K562 (cell line): ENCODE data around the gene FAM83G. TPM values are rescaled to one million over a fixed set of nuclear protein-coding genes. Genes with fewer than 3 reads are reported as not detected.

Experiments
- ATAC-seq: fragments of 200-7000 bp; cut with Tn5 transposase; 3 replicates; pipeline ENCODE4 v1.9.1; 2020; ENCODE audit warnings: moderate library complexity
- BruUV-seq: library from RNA; stranded (reverse); fragments of 400-500 nt; replicated peaks from 2 replicates; lab custom pipeline; 2021; lab: Mats Ljungman, UMichigan
- CTCF ChIA-PET: fragments of 300-600 bp; formaldehyde crosslinking; extraction: SDS; loops from one replicate; lab custom pipeline; 2021; ENCODE audit warnings: low intra/inter-chr PET ratio; lab: Yijun Ruan, JAX
- POLR2A ChIA-PET: fragments of 300-600, 350-650 bp; sonication (Branson Sonifier 250); formaldehyde crosslinking; extraction: SDS; loops from one replicate; lab custom pipeline; 2021; ENCODE audit warnings: antibody characterized with exemption, inconsistent platforms; lab: Yijun Ruan, JAX
- DNase-seq, 4 experiments: peaks; one replicate each; pipeline versions ENCODE4 v3.0.0 to v3.0.0-alpha.2; 2011 to 2018; ENCODE audit warnings: low spot score in 3 of 4, mixed read lengths in 3 of 4; ENCODE audit errors: extremely low read depth in 1 of 4
- FAIRE-seq: peaks from 2 replicates; lab custom pipeline; 2011; peaks lifted over from hg19 to GRCh38; lab: Jason Lieb, UNC
- H2AFZ ChIP-seq: 2 replicates; pipeline ENCODE4 v1.6.0; 2011; ENCODE audit warnings: low read depth, low read length, control low read depth, inconsistent platforms
- H3K27ac ChIP-seq: fragments of 200-600 bp; 3 replicates; pipeline ENCODE4 v1.8.0; 2011; ENCODE audit warnings: low read depth, mild to moderate bottlenecking, control low read depth, inconsistent platforms, low read length, moderate library complexity, mixed read lengths; ENCODE audit errors: extremely low read depth
- H3K27me3 ChIP-seq, 2 experiments: fragments of 300-600 bp in 1 of 2; 2 replicates in 1 of 2; 3 replicates in 1 of 2; pipeline versions ENCODE4 v1.6.0 to v1.8.0; 2011; ENCODE audit warnings: inconsistent platforms in 2 of 2, low read length in 2 of 2, mild to moderate bottlenecking in 1 of 2, mixed read lengths in 1 of 2, moderate library complexity in 1 of 2; ENCODE audit not compliant: control insufficient read depth in 2 of 2, insufficient read depth in 2 of 2
- H3K36me3 ChIP-seq: fragments of 300-600 bp; 3 replicates; pipeline ENCODE4 v1.8.0; 2011; ENCODE audit warnings: mild to moderate bottlenecking, low read length, inconsistent platforms; ENCODE audit not compliant: control insufficient read depth, insufficient read depth
- H3K4me1 ChIP-seq, 2 experiments: fragments of 200-600 bp in 1 of 2; replicated peaks in 1 of 2; 2 replicates in 1 of 2; 3 replicates in 1 of 2; pipeline versions ENCODE4 v1.5.1 to v1.8.0; 2011; ENCODE audit warnings: inconsistent platforms in 2 of 2, low read length in 2 of 2, mild to moderate bottlenecking in 1 of 2, mixed read lengths in 1 of 2, moderate library complexity in 1 of 2; ENCODE audit not compliant: control insufficient read depth in 2 of 2, insufficient read depth in 2 of 2
- H3K4me2 ChIP-seq: 2 replicates; pipeline ENCODE4 v1.6.1; 2011; ENCODE audit warnings: low read length, control low read depth, inconsistent platforms, mixed read lengths; ENCODE audit not compliant: insufficient read depth
- H3K4me3 ChIP-seq: fragments of 200-600 bp; sonication (generic), shearing (Covaris generic); 2 replicates; pipeline ENCODE4 v1.5.1; 2016; ENCODE audit warnings: control low read depth, inconsistent platforms
- H3K79me2 ChIP-seq: fragments of 200-600 bp; 3 replicates; pipeline ENCODE4 v1.8.0; 2011; ENCODE audit warnings: low read length, inconsistent platforms; ENCODE audit not compliant: control insufficient read depth, insufficient read depth
- H3K9ac ChIP-seq, 2 experiments: 2 replicates each; pipeline versions ENCODE4 v1.6.0 to v1.6.1; 2011; ENCODE audit warnings: low read depth in 2 of 2, low read length in 2 of 2, control low read depth in 1 of 2, inconsistent platforms in 1 of 2, mild to moderate bottlenecking in 1 of 2, mixed read lengths in 1 of 2; ENCODE audit not compliant: insufficient read depth in 1 of 2
- H3K9me1 ChIP-seq: one replicate; pipeline ENCODE4 v1.6.0; 2011; ENCODE audit warnings: inconsistent platforms, mild to moderate bottlenecking, low read length, moderate library complexity; ENCODE audit not compliant: control insufficient read depth, insufficient read depth
- H3K9me3 ChIP-seq: replicated peaks from 2 replicates; pipeline ENCODE4 v1.5.1; 2011; ENCODE audit warnings: low read depth, low read length, inconsistent platforms; ENCODE audit not compliant: control insufficient read depth, insufficient read depth
- H4K20me1 ChIP-seq: replicated peaks from 2 replicates; pipeline ENCODE4 v1.6.1; 2011; ENCODE audit warnings: low read length, inconsistent platforms, mixed read lengths; ENCODE audit not compliant: control insufficient read depth, insufficient read depth
- ARID4B ChIP-seq: sonication (generic); formaldehyde crosslinking; IDR thresholded peaks from 2 replicates; pipeline ENCODE4 v1.8.0; 2022; ENCODE audit warnings: mild to moderate bottlenecking, missing genetic modification reagents
- ELF4 ChIP-seq: fragments of 450-650 bp; formaldehyde crosslinking; IDR thresholded peaks from 2 replicates; pipeline ENCODE4 v1.4.0; 2022; ENCODE audit warnings: missing genetic modification characterization
- FOXA3 ChIP-seq, 2 experiments: fragments of 450-650 bp in 1 of 2; sonication (generic) in 1 of 2; formaldehyde crosslinking; IDR thresholded peaks in 1 of 2; conservative IDR thresholded peaks in 1 of 2; 2 replicates each; pipeline versions ENCODE4 v1.4.0 to v1.8.0; 2020 to 2022; ENCODE audit warnings: mild to moderate bottlenecking in 2 of 2, missing genetic modification reagents in 1 of 2
- MCM3 ChIP-seq: fragments of 450-650 bp; IDR thresholded peaks from 2 replicates; pipeline ENCODE4 v1.6.1; 2016
- SRSF7 ChIP-seq: fragments of 200-400 bp; formaldehyde crosslinking; optimal IDR thresholded peaks from 2 replicates; pipeline ENCODE3; 2017; ENCODE audit warnings: mild to moderate bottlenecking, low read depth, low read length
- ZNF75A ChIP-seq: fragments of 450-650 bp; formaldehyde crosslinking; IDR thresholded peaks from 2 replicates; pipeline ENCODE4 v1.4.0; 2020; ENCODE audit warnings: mild to moderate bottlenecking
- WGBS: fragments of 100-300 bp; shearing (Covaris generic); methylation state at CpG from one replicate; pipeline ENCODE4 v1.1.6; 2016; ENCODE audit warnings: low coverage, mixed read lengths; ENCODE audit not compliant: insufficient coverage; ENCODE audit errors: missing lambda C conversion rate; 5-methylcytosine and 5-hydroxymethylcytosine counted together
- in situ Hi-C: fragments of 300-500 bp; cut with MboI; formaldehyde crosslinking; loops from 4 replicates; pipeline ENCODE4 v1.15.0; 2018; ENCODE audit warnings: inconsistent platforms, mixed read lengths
- intact Hi-C: fragments of 100-400 bp; cut with micrococcal nuclease; formaldehyde crosslinking; loops from 2 replicates; pipeline ENCODE4 v1.14.2; 2022
- polyA plus RNA-seq, 8 experiments: library from polyadenylated mRNA; depleted of rRNA in 4 of 8; stranded (reverse) in 5 of 8; unstranded in 3 of 8; fragments of >200 nt; fragmentation: Nextera tagmentation in 2 of 8; fragmentation: Illumina TruSeq in 1 of 8; extraction: Ambion mirVana in 2 of 8; extraction: Trizol in 1 of 8; gene quantifications; 2 replicates each; pipeline versions ENCODE4 v1.2.1 to v1.2.3, GENCODE V29; 2011 to 2014; ENCODE audit warnings: inconsistent platforms in 1 of 8, missing spikeins in 1 of 8
- total RNA-seq, 7 experiments: library from RNA; depleted of rRNA in 6 of 7; stranded (reverse); fragments of >200 nt in 6 of 7; fragmentation: Illumina TruSeq in 2 of 7; extraction: Trizol in 2 of 7; gene quantifications; 2 replicates each; pipeline versions ENCODE4 v1.2.1 to v1.2.3, GENCODE V29; 2011 to 2021; ENCODE audit warnings: low replicate concordance in 1 of 7

The FAM83G gene
- total and polyA plus RNA-seq, 9 of the 15 experiments (the other 6 are each of a cell fraction or from before 2014, with no cell fraction given) = 0.04 to 10.3 (median 4.5) TPM; not detected in 1

- H3K9me3 ChIP-seq = no peaks in the 10 kb centered on the region
- H3K27me3 ChIP-seq = no peaks in the 10 kb centered on the region
- in situ Hi-C loops = loop anchor here (5.0 kb wide), 1 partner anchor 39 kb away; no protein-coding TSS in a partner anchor
- no peaks in the 10 kb centered on the region for H3K79me2 ChIP-seq
- no peak overlapping the region; a peak in 1 of 4 replicates for H3K9ac ChIP-seq
- no peaks in the 10 kb centered on the region for H4K20me1 ChIP-seq
- no peak for FAIRE-seq
- ATAC-seq = no peak
- H3K4me3 ChIP-seq = no peak overlapping the region
- ChIA-PET CTCF (no interaction called here), POLR2A (interaction anchor here (0.7 kb wide), 1 partner anchor 48 kb away, joined by 3 read pairs; no protein-coding TSS in a partner anchor)
- H2AFZ ChIP-seq = no peak overlapping the region
- peaks cover 10 to 43% of the 10 kb centered on the region in 2 experiments; a peak in 4 of 5 replicates for H3K4me1 ChIP-seq
- TF ChIP-seq MCM3 (no peak), ELF4 (CRISPR knock-in tag) (no peak), FOXA3 (CRISPR knock-in tag; conservative IDR thresholded peaks at IDR 0.05 in 1 of 2, IDR thresholded peaks at IDR 0.05 in 1 of 2) (no peak), SRSF7 (no peak), ARID4B (CRISPR knock-in tag) (no peak), ZNF75A (CRISPR knock-in tag) (no peak)
- BruUV-seq = no TSS peak
- peaks cover 32% of the 10 kb centered on the region; the same call in 1 of the 3 replicates for H3K36me3 ChIP-seq
- DNase-seq = no peak
- intact Hi-C loops = no loop called here
- no peaks in the 10 kb centered on the region for H3K9me1 ChIP-seq
- WGBS = 86% methylated on average over 12 of the region's 17 CpGs
- no peak overlapping the region for H3K4me2 ChIP-seq
- H3K27ac ChIP-seq = no peak overlapping the region
Measured at GRCh38 chr17:18978655-18979054, 25.9 kb downstream of the FAM83G start.
